ENCODE results near the gene CHAF1A.

Gene CHAF1A

DNA sequence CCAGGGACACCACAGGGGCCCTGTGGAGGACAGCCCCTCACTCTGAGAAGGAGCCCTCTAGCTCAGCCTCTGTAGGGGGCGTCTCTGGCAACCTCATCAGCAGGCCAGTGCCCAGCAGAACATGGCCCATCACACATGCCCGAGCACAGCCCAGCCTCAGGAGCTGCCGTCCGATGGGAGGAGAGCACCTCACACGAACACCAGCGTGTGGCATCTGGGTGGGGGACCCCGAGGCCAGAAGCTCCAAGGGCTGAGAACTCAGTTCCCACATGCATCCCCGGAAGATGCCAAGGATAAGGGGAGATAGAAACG is 13.4 kb upstream of the CHAF1A start (continued):
- no peak for TF ChIP-seq ZNF560 (tag by site-specific recombination; IDR thresholded peaks at IDR 0.05; ENCODE audit: borderline replicate concordance)
- TF ChIP-seq ZNF501 (tag by site-specific recombination; IDR thresholded peaks at IDR 0.05) = no peak
- TF ChIP-seq ZNF654 (tag by site-specific recombination; IDR thresholded peaks at IDR 0.05; ENCODE audit: low read depth) = no peak
- no peak for TF ChIP-seq GLI4 (tag by site-specific recombination; IDR thresholded peaks at IDR 0.05)
- TF ChIP-seq, protein P1, sequence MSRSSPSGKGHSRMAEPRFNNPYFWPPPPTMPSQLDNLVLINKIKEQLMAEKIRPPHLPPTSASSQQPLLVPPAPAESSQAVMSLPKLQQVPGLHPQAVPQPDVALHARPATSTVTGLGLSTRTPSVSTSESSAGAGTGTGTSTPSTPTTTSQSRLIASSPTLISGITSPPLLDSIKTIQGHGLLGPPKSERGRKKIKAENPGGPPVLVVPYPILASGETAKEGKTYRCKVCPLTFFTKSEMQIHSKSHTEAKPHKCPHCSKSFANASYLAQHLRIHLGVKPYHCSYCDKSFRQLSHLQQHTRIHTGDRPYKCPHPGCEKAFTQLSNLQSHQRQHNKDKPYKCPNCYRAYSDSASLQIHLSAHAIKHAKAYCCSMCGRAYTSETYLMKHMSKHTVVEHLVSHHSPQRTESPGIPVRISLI (tag by site-specific recombination; IDR thresholded peaks at IDR 0.05) = no peak
- TF ChIP-seq ZNF302 (tag by site-specific recombination; IDR thresholded peaks at IDR 0.05; ENCODE audit: low read depth) = no peak

DNA sequence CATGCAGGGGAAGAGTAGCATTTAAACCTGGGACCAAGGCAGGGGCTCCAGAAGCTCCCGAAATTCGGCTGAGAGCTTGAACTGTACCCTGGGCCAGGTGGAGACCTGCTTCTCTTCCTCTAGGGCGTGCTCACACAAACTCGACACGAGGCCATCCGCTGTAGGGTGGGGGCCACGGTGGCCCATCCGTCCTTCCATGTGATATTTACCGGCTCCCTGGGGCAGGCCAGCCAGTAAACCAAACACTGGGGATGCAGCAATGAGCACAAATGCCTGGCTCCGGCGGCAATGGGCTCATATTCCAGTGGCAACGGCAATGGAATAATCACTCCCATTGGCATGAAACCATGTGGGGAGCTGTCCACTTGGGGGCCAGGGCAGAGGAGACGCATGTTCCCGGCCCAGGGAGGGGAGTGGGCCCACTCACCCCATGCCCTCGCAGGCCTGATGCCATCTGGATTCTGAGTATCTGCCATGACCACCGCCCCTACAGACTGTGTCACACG is 12.9 kb upstream of the CHAF1A start:
- H3K9me3 ChIP-seq (ENCODE audit: control insufficient read depth, insufficient read depth, low read depth, low read length) = no peaks in the 10 kb centered on the region
- peaks cover 0 to 24% of the 10 kb centered on the region in 2 experiments; a peak in 2 of 3 replicates for H3K36me3 ChIP-seq (ENCODE audit: control insufficient read depth in 2 of 2, insufficient read depth in 1 of 2, low read length in 2 of 2)
- POLR2A ChIA-PET = no interaction called here
- peaks cover 13% of the 10 kb centered on the region for H3K4me1 ChIP-seq (ENCODE audit: control insufficient read depth, insufficient read depth, low read length)
- CTCF ChIA-PET = interaction anchor here (3.0 kb wide), 1 partner anchor 11 kb away, joined by 14 read pairs; the partner anchor contains the start of gene SH3GL1
- H3K27ac ChIP-seq (ENCODE audit: extremely low read depth, low read depth, low read length) = no peak overlapping the region
- no peak overlapping the region for H3K4me3 ChIP-seq (ENCODE audit: low read depth, low read length)
- TF ChIP-seq PRDM1 (tag by site-specific recombination; IDR thresholded peaks at IDR 0.05) (no peak), ZNF221 (tag by site-specific recombination; IDR thresholded peaks at IDR 0.05; ENCODE audit: borderline replicate concordance) (no peak), ZNF561 (tag by site-specific recombination; IDR thresholded peaks at IDR 0.05; ENCODE audit: borderline replicate concordance) (no peak), ZNF350 (tag by site-specific recombination; IDR thresholded peaks at IDR 0.05) (no peak), WT1 (tag by site-specific recombination; IDR thresholded peaks at IDR 0.05) (no peak)
- TF ChIP-seq, protein P2, sequence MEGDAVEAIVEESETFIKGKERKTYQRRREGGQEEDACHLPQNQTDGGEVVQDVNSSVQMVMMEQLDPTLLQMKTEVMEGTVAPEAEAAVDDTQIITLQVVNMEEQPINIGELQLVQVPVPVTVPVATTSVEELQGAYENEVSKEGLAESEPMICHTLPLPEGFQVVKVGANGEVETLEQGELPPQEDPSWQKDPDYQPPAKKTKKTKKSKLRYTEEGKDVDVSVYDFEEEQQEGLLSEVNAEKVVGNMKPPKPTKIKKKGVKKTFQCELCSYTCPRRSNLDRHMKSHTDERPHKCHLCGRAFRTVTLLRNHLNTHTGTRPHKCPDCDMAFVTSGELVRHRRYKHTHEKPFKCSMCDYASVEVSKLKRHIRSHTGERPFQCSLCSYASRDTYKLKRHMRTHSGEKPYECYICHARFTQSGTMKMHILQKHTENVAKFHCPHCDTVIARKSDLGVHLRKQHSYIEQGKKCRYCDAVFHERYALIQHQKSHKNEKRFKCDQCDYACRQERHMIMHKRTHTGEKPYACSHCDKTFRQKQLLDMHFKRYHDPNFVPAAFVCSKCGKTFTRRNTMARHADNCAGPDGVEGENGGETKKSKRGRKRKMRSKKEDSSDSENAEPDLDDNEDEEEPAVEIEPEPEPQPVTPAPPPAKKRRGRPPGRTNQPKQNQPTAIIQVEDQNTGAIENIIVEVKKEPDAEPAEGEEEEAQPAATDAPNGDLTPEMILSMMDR (tag by site-specific recombination; IDR thresholded peaks at IDR 0.05) = no peak
- TF ChIP-seq, protein P3, sequence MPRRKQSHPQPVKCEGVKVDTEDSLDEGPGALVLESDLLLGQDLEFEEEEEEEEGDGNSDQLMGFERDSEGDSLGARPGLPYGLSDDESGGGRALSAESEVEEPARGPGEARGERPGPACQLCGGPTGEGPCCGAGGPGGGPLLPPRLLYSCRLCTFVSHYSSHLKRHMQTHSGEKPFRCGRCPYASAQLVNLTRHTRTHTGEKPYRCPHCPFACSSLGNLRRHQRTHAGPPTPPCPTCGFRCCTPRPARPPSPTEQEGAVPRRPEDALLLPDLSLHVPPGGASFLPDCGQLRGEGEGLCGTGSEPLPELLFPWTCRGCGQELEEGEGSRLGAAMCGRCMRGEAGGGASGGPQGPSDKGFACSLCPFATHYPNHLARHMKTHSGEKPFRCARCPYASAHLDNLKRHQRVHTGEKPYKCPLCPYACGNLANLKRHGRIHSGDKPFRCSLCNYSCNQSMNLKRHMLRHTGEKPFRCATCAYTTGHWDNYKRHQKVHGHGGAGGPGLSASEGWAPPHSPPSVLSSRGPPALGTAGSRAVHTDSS (tag by site-specific recombination; IDR thresholded peaks at IDR 0.05) = no peak
- TF ChIP-seq, protein P4, sequence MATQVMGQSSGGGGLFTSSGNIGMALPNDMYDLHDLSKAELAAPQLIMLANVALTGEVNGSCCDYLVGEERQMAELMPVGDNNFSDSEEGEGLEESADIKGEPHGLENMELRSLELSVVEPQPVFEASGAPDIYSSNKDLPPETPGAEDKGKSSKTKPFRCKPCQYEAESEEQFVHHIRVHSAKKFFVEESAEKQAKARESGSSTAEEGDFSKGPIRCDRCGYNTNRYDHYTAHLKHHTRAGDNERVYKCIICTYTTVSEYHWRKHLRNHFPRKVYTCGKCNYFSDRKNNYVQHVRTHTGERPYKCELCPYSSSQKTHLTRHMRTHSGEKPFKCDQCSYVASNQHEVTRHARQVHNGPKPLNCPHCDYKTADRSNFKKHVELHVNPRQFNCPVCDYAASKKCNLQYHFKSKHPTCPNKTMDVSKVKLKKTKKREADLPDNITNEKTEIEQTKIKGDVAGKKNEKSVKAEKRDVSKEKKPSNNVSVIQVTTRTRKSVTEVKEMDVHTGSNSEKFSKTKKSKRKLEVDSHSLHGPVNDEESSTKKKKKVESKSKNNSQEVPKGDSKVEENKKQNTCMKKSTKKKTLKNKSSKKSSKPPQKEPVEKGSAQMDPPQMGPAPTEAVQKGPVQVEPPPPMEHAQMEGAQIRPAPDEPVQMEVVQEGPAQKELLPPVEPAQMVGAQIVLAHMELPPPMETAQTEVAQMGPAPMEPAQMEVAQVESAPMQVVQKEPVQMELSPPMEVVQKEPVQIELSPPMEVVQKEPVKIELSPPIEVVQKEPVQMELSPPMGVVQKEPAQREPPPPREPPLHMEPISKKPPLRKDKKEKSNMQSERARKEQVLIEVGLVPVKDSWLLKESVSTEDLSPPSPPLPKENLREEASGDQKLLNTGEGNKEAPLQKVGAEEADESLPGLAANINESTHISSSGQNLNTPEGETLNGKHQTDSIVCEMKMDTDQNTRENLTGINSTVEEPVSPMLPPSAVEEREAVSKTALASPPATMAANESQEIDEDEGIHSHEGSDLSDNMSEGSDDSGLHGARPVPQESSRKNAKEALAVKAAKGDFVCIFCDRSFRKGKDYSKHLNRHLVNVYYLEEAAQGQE (tag by site-specific recombination; IDR thresholded peaks at IDR 0.05) = peak; percentile 51

DNA sequence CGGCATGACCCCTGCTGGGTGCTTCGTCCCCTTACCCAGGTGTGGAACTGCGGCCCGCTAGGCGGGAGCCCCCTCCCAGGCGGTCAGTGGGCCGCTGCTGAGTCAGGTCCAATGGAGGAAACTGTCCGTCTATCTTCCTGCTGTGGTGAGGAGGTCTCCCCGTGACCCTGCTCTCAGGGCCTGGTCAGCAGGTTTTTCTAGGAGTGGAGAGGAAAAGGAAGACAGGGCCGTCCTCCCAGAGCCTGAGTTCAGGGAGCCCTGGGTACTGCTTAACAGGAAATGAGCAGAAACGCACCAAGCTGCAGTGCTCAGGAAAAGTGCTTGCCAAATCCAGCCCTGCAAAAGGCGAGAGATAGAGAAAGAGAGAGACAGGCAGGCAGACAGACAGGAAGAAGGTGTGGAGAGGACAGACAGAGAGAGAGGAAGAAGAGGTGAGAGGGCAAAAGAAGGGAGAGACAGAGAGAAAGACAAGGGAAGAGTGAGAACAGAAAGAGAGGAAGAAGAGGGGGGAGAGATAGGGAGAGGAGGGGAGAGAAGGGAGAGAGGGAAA is 12.3 kb upstream of the CHAF1A start:
- Histone ChIP-seq H3K36me3 (ENCODE audit: control insufficient read depth in 2 of 2, insufficient read depth in 1 of 2, low read length in 2 of 2) (peaks cover 0 to 29% of the 10 kb centered on the region in 2 experiments; a peak in 2 of 3 replicates), H3K4me3 (ENCODE audit: low read depth, low read length) (no peak overlapping the region), H3K9me3 (ENCODE audit: control insufficient read depth, insufficient read depth, low read depth, low read length) (no peaks in the 10 kb centered on the region), H3K27ac (ENCODE audit: extremely low read depth, low read depth, low read length) (peak overlapping the region; percentile 25; the same call in 1 of the 2 replicates), H3K4me1 (ENCODE audit: control insufficient read depth, insufficient read depth, low read length) (peaks cover 13% of the 10 kb centered on the region)
- POLR2A ChIA-PET = interaction anchor here (0.5 to 1.0 kb wide), 2 partner anchors 84 to 126 kb away, joined by 3 read pairs; no protein-coding TSS in a partner anchor
- CTCF ChIA-PET = interaction anchor here (0.6 to 3.0 kb wide), 2 partner anchors 10 to 126 kb away, joined by 3 to 14 read pairs; partner anchors contain the start of gene SH3GL1
- TF ChIP-seq ZNF660 (tag by site-specific recombination; IDR thresholded peaks at IDR 0.05) (no peak), ZNF530 (tag by site-specific recombination; IDR thresholded peaks at IDR 0.05; ENCODE audit: low read depth) (no peak), ZBTB8A (tag by site-specific recombination; IDR thresholded peaks at IDR 0.05) (peak; percentile 36; the same call in 1 of the 2 replicates), ZNF366 (tag by site-specific recombination; conservative IDR thresholded peaks at IDR 0.05) (peak; percentile 80), KLF1 (tag by site-specific recombination; IDR thresholded peaks at IDR 0.05) (no peak), FEZF1 (tag by site-specific recombination; IDR thresholded peaks at IDR 0.05) (no peak)
- TF ChIP-seq, protein P5, sequence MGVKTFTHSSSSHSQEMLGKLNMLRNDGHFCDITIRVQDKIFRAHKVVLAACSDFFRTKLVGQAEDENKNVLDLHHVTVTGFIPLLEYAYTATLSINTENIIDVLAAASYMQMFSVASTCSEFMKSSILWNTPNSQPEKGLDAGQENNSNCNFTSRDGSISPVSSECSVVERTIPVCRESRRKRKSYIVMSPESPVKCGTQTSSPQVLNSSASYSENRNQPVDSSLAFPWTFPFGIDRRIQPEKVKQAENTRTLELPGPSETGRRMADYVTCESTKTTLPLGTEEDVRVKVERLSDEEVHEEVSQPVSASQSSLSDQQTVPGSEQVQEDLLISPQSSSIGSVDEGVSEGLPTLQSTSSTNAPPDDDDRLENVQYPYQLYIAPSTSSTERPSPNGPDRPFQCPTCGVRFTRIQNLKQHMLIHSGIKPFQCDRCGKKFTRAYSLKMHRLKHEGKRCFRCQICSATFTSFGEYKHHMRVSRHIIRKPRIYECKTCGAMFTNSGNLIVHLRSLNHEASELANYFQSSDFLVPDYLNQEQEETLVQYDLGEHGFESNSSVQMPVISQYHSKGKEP (tag by site-specific recombination; IDR thresholded peaks at IDR 0.05) = no peak
- TF ChIP-seq, protein P6, sequence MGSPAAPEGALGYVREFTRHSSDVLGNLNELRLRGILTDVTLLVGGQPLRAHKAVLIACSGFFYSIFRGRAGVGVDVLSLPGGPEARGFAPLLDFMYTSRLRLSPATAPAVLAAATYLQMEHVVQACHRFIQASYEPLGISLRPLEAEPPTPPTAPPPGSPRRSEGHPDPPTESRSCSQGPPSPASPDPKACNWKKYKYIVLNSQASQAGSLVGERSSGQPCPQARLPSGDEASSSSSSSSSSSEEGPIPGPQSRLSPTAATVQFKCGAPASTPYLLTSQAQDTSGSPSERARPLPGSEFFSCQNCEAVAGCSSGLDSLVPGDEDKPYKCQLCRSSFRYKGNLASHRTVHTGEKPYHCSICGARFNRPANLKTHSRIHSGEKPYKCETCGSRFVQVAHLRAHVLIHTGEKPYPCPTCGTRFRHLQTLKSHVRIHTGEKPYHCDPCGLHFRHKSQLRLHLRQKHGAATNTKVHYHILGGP (tag by site-specific recombination; IDR thresholded peaks at IDR 0.05) = no peak

All from HEK293 (cell line).